ENCODE data around the gene CHST2.

DNA sequence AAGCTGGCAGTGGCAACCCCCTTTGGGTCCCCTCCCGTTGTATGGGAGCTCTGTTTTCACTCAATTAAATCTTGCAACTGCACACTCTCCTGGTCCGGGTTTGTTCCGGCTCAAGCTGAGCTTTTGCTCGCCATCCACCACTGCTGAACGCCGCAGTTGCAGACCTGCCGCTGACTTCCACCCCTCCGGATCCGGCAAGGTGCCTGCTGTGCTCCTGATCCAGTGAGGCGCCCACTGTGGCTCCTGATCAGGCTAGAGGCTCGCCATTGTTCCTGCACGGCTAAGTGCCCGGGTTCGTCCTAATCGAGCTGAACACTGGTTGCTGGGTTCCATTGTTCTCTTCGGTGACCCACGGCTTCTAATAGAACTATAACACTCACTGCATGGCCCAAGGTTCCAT is 22.8 kb downstream of the CHST2 start:
- TF ChIP-seq, protein P1, sequence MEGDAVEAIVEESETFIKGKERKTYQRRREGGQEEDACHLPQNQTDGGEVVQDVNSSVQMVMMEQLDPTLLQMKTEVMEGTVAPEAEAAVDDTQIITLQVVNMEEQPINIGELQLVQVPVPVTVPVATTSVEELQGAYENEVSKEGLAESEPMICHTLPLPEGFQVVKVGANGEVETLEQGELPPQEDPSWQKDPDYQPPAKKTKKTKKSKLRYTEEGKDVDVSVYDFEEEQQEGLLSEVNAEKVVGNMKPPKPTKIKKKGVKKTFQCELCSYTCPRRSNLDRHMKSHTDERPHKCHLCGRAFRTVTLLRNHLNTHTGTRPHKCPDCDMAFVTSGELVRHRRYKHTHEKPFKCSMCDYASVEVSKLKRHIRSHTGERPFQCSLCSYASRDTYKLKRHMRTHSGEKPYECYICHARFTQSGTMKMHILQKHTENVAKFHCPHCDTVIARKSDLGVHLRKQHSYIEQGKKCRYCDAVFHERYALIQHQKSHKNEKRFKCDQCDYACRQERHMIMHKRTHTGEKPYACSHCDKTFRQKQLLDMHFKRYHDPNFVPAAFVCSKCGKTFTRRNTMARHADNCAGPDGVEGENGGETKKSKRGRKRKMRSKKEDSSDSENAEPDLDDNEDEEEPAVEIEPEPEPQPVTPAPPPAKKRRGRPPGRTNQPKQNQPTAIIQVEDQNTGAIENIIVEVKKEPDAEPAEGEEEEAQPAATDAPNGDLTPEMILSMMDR (IDR thresholded peaks at IDR 0.05): no peak
- no peak for TF ChIP-seq EP300 (IDR thresholded peaks at IDR 0.05)
